SK-N-SH (cell line): Measurements from ENCODE around the gene EOMES. TPM values are rescaled to one million over a fixed set of nuclear protein-coding genes. Genes with fewer than 3 reads are reported as not detected.

Experiments
- CTCF ChIA-PET: fragments of 300-600, 350-600 bp; formaldehyde crosslinking; extraction: SDS; loops from one replicate; lab custom pipeline; 2021; lab: Yijun Ruan, JAX
- POLR2A ChIA-PET: fragments of 350-600 bp; sonication (Branson Sonifier 250); formaldehyde crosslinking; extraction: SDS; loops from one replicate; lab custom pipeline; 2020; ENCODE audit warnings: antibody characterized with exemption, inconsistent platforms; lab: Yijun Ruan, JAX
- DNase-seq: peaks from one replicate; pipeline ENCODE4 v3.0.0; 2012
- H2AFZ ChIP-seq: fragments of 200-600 bp; sonication (generic); 2 replicates; pipeline ENCODE4 v1.8.1; 2016; ENCODE audit warnings: antibody characterized with exemption, mild to moderate bottlenecking, low read depth
- H3F3A ChIP-seq: fragments of 200-600 bp; sonication (generic); replicated peaks from 2 replicates; pipeline ENCODE3; 2016; ENCODE audit warnings: antibody characterized with exemption, mild to moderate bottlenecking; ENCODE audit not compliant: insufficient read depth
- H3K27ac ChIP-seq, 2 experiments: fragments of 200-500 bp in 1 of 2; fragments of 200-600 bp in 1 of 2; sonication (Bioruptor generic) in 1 of 2; sonication (generic), shearing (Covaris generic) in 1 of 2; 2 replicates each; pipeline versions ENCODE4 v1.5.1 to v1.6.1; 2014 to 2016; ENCODE audit warnings: low read depth in 2 of 2, inconsistent platforms in 1 of 2, low read length in 1 of 2, mild to moderate bottlenecking in 1 of 2, mixed read lengths in 1 of 2
- H3K27me3 ChIP-seq: fragments of 200-600 bp; sonication (generic), shearing (Covaris generic); 2 replicates; pipeline ENCODE4 v1.6.1; 2016; ENCODE audit warnings: mixed run types; ENCODE audit not compliant: insufficient read depth
- H3K36me3 ChIP-seq, 2 experiments: fragments of 200-500 bp in 1 of 2; fragments of 200-600 bp in 1 of 2; sonication (Bioruptor generic) in 1 of 2; sonication (generic) in 1 of 2; replicated peaks in 1 of 2; 2 replicates each; pipeline versions ENCODE3 to v1.5.1; 2014 to 2016; ENCODE audit warnings: low read length in 1 of 2, mild to moderate bottlenecking in 1 of 2; ENCODE audit not compliant: insufficient read depth in 2 of 2, control insufficient read depth in 1 of 2
- H3K4me1 ChIP-seq, 2 experiments: fragments of 200-500 bp in 1 of 2; fragments of 200-600 bp in 1 of 2; sonication (Bioruptor generic) in 1 of 2; sonication (generic), shearing (Covaris generic) in 1 of 2; 2 replicates each; pipeline versions ENCODE4 v1.5.1 to v1.6.1; 2014 to 2016; ENCODE audit warnings: low read depth in 1 of 2, low read length in 1 of 2, mixed run types in 1 of 2; ENCODE audit not compliant: insufficient read depth in 2 of 2, control insufficient read depth in 1 of 2
- H3K4me2 ChIP-seq: fragments of 200-600 bp; sonication (generic), shearing (Covaris generic); 2 replicates; pipeline ENCODE4 v1.6.1; 2017; ENCODE audit warnings: mixed run types
- H3K4me3 ChIP-seq, 2 experiments: fragments of 200-500 bp in 1 of 2; fragments of 200-600 bp in 1 of 2; sonication (Bioruptor generic) in 1 of 2; sonication (generic), shearing (Covaris generic) in 1 of 2; 2 replicates each; pipeline versions ENCODE4 v1.5.1 to v1.8.1; 2014 to 2016; ENCODE audit warnings: low read depth in 2 of 2, inconsistent platforms in 1 of 2, low read length in 1 of 2, mild to moderate bottlenecking in 1 of 2, mixed read lengths in 1 of 2, moderate library complexity in 1 of 2
- H3K79me2 ChIP-seq: fragments of 200-600 bp; sonication (generic); 2 replicates; pipeline ENCODE4 v1.8.1; 2017; ENCODE audit warnings: mild to moderate bottlenecking; ENCODE audit not compliant: insufficient read depth
- H3K9ac ChIP-seq: fragments of 200-600 bp; sonication (generic); 2 replicates; pipeline ENCODE4 v1.6.1; 2017; ENCODE audit warnings: mixed run types
- H3K9me2 ChIP-seq: fragments of 200-600 bp; sonication (generic); 2 replicates; pipeline ENCODE4 v1.6.1; 2017; ENCODE audit warnings: mixed run types
- H3K9me3 ChIP-seq: fragments of 200-600 bp; sonication (generic); 2 replicates; pipeline ENCODE4 v1.6.1; 2017; ENCODE audit warnings: mixed run types, mild to moderate bottlenecking, moderate library complexity
- H4K20me1 ChIP-seq: fragments of 200-600 bp; sonication (generic); 2 replicates; pipeline ENCODE4 v1.6.1; 2017; ENCODE audit warnings: mild to moderate bottlenecking, mixed run types; ENCODE audit not compliant: insufficient read depth
- ELF1 ChIP-seq: IDR thresholded peaks from 2 replicates; pipeline ENCODE4 v1.4.0; 2012
- EP300 ChIP-seq, 2 experiments: IDR thresholded peaks; 2 replicates each; pipeline versions ENCODE4 v1.4.0 to v1.6.1; 2012; ENCODE audit warnings: borderline replicate concordance in 1 of 2, low read depth in 1 of 2, low read length in 1 of 2
- EZH2phosphoT487 ChIP-seq: fragments of 200-600 bp; sonication (generic); IDR thresholded peaks from 2 replicates; pipeline ENCODE4 v1.6.1; 2017; ENCODE audit warnings: low read depth, mixed run types, mild to moderate bottlenecking, antibody characterized with exemption, moderate library complexity, borderline replicate concordance
- FOSL2 ChIP-seq: IDR thresholded peaks from 2 replicates; pipeline ENCODE4 v1.4.0; 2012; ENCODE audit warnings: low read depth, mild to moderate bottlenecking, moderate library complexity, borderline replicate concordance
- FOXJ3 ChIP-seq: sonication (generic); formaldehyde crosslinking; IDR thresholded peaks from 2 replicates; pipeline ENCODE4 v1.5.1; 2020; ENCODE audit warnings: mild to moderate bottlenecking, missing genetic modification reagents
- GABPA ChIP-seq: IDR thresholded peaks from 2 replicates; pipeline ENCODE4 v1.4.0; 2012; ENCODE audit warnings: low read depth, mild to moderate bottlenecking
- JUND ChIP-seq: IDR thresholded peaks from 2 replicates; pipeline ENCODE4 v1.4.0; 2012
- MAX ChIP-seq: IDR thresholded peaks from 2 replicates; pipeline ENCODE4 v1.4.0; 2012; ENCODE audit warnings: low read depth
- MEF2A ChIP-seq: IDR thresholded peaks from 2 replicates; pipeline ENCODE4 v1.4.0; 2012; ENCODE audit warnings: low read depth, borderline replicate concordance
- MXI1 ChIP-seq: IDR thresholded peaks from 2 replicates; pipeline ENCODE4 v1.6.1; 2012; ENCODE audit warnings: mild to moderate bottlenecking, low read depth, low read length, improper control_type of control experiment
- NFIC ChIP-seq: IDR thresholded peaks from 2 replicates; pipeline ENCODE4 v1.4.0; 2012; ENCODE audit warnings: borderline replicate concordance
- NRF1 ChIP-seq: IDR thresholded peaks from 2 replicates; pipeline ENCODE4 v1.6.1; 2012; ENCODE audit warnings: low read depth, mild to moderate bottlenecking, low read length
- PBX3 ChIP-seq: IDR thresholded peaks from 2 replicates; pipeline ENCODE4; 2012
- RCOR1 ChIP-seq: fragments of 150-350 bp; IDR thresholded peaks from 2 replicates; pipeline ENCODE4 v1.6.1; 2017; ENCODE audit warnings: antibody characterized with exemption, low read length
- RFX5 ChIP-seq: IDR thresholded peaks from 2 replicates; pipeline ENCODE4 v1.6.1; 2012; ENCODE audit warnings: mild to moderate bottlenecking, improper control_type of control experiment, low read length
- RXRA ChIP-seq: IDR thresholded peaks from 2 replicates; pipeline ENCODE4 v1.4.0; 2012; ENCODE audit warnings: low read depth, mild to moderate bottlenecking, borderline replicate concordance
- SIN3A ChIP-seq: IDR thresholded peaks from 2 replicates; pipeline ENCODE4 v1.6.1; 2012; ENCODE audit warnings: low read depth, mild to moderate bottlenecking, low read length, moderate library complexity, borderline replicate concordance
- TAF1 ChIP-seq: IDR thresholded peaks from 2 replicates; pipeline ENCODE4 v1.6.1; 2012; ENCODE audit warnings: low read depth, mild to moderate bottlenecking, low read length, moderate library complexity, borderline replicate concordance
- TCF12 ChIP-seq: IDR thresholded peaks from 2 replicates; pipeline ENCODE4 v1.4.0; 2012
- TEAD4 ChIP-seq: IDR thresholded peaks from 2 replicates; pipeline ENCODE4 v1.4.0; 2012; ENCODE audit warnings: mild to moderate bottlenecking, borderline replicate concordance; ENCODE audit not compliant: insufficient read depth
- YY1 ChIP-seq: IDR thresholded peaks from 2 replicates; pipeline ENCODE4 v1.4.0; 2012; ENCODE audit warnings: low read depth, mild to moderate bottlenecking
- WGBS: methylation state at CpG from one replicate; pipeline ENCODE4 v1.1.6; 2017; ENCODE audit warnings: low lambda C conversion rate; 5-methylcytosine and 5-hydroxymethylcytosine counted together
- polyA plus RNA-seq, 3 experiments: library from polyadenylated mRNA; depleted of rRNA; stranded (reverse); fragments of >200 nt; gene quantifications; 2 replicates each; pipeline ENCODE4 v1.2.3, GENCODE V29; 2012
- TF ChIP-seq, protein P1 (sequence below): fragments of 150-350 bp; IDR thresholded peaks from 2 replicates; pipeline ENCODE4 v1.6.1; 2017; ENCODE audit warnings: antibody characterized with exemption, low read length, low read depth, borderline replicate concordance
- TF ChIP-seq, protein P2 (sequence below): IDR thresholded peaks from 2 replicates; pipeline ENCODE4 v1.4.0; 2012; ENCODE audit warnings: low read depth, borderline replicate concordance

The EOMES gene
- polyA plus RNA-seq, 1 of the 3 experiments (the other 2 are of a cell fraction) = not detected

GRCh38 chr3:27677565-27677964, 44.6 kb downstream of the EOMES start:
- no peak for TF ChIP-seq TEAD4
- TF ChIP-seq TAF1 = no peak
- TF ChIP-seq, protein P1, sequence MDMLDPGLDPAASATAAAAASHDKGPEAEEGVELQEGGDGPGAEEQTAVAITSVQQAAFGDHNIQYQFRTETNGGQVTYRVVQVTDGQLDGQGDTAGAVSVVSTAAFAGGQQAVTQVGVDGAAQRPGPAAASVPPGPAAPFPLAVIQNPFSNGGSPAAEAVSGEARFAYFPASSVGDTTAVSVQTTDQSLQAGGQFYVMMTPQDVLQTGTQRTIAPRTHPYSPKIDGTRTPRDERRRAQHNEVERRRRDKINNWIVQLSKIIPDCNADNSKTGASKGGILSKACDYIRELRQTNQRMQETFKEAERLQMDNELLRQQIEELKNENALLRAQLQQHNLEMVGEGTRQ = no peak
- TF ChIP-seq NFIC = peak; percentile 38; the same call in 1 of the 2 replicates
- no peak for TF ChIP-seq EP300 (IDR thresholded peaks at IDR 0.05; ENCODE audit: borderline replicate concordance in 1 of 2, low read depth in 1 of 2, low read length in 1 of 2)
- TF ChIP-seq MEF2A = no peak
- TF ChIP-seq GABPA = no peak
- TF ChIP-seq RXRA = 0 out of 2 replicates have a peak, but pooled peaks have one; percentile 26
- no peak for TF ChIP-seq EZH2phosphoT487
- no peak for TF ChIP-seq FOXJ3 (CRISPR knock-in tag)
- no peak for TF ChIP-seq MAX
- TF ChIP-seq FOSL2 = peak; percentile 54
- no peak for TF ChIP-seq SIN3A
- 0 out of 2 replicates have a peak, but pooled peaks have one; percentile 10 for TF ChIP-seq JUND
- TF ChIP-seq RCOR1 = no peak
- TF ChIP-seq ELF1 = no peak
- TF ChIP-seq MXI1 = no peak
- no peak for TF ChIP-seq RFX5
- TF ChIP-seq PBX3 = no peak
- no peak for TF ChIP-seq NRF1
- no peak for TF ChIP-seq TCF12
- no peak for TF ChIP-seq YY1
- TF ChIP-seq, protein P2, sequence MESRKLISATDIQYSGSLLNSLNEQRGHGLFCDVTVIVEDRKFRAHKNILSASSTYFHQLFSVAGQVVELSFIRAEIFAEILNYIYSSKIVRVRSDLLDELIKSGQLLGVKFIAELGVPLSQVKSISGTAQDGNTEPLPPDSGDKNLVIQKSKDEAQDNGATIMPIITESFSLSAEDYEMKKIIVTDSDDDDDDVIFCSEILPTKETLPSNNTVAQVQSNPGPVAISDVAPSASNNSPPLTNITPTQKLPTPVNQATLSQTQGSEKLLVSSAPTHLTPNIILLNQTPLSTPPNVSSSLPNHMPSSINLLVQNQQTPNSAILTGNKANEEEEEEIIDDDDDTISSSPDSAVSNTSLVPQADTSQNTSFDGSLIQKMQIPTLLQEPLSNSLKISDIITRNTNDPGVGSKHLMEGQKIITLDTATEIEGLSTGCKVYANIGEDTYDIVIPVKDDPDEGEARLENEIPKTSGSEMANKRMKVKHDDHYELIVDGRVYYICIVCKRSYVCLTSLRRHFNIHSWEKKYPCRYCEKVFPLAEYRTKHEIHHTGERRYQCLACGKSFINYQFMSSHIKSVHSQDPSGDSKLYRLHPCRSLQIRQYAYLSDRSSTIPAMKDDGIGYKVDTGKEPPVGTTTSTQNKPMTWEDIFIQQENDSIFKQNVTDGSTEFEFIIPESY = no peak
- POLR2A ChIA-PET = no interaction called here
- Histone ChIP-seq H3K36me3 (no peaks in the 10 kb centered on the region), H3K9me3 (no peaks in the 10 kb centered on the region), H3K79me2 (no peaks in the 10 kb centered on the region), H3K9ac (peak overlapping the region; percentile 23; the same call in 1 of the 2 replicates), H3K9me2 (no peaks in the 10 kb centered on the region), H3K4me1 (peaks cover 2 to 11% of the 10 kb centered on the region in 2 experiments; a peak in 1 of 4 replicates), H3K27me3 (no peaks in the 10 kb centered on the region), H4K20me1 (no peaks in the 10 kb centered on the region), H3F3A (no peaks in the 10 kb centered on the region), H3K27ac (peak overlapping the region in 1 of 2 experiments; percentile 73; a peak in 2 of 4 replicates), H3K4me2 (no peak overlapping the region), H2AFZ (peak overlapping the region; percentile 20), H3K4me3 (no peak overlapping the region)
- 55% methylated on average over 3 of the region's 3 CpGs for WGBS
- no peak for DNase-seq
- CTCF ChIA-PET = no interaction called here
